H9 (cell line): Measurements from ENCODE around the gene SEC61B. TPM values are rescaled to one million over a fixed set of nuclear protein-coding genes. Genes with fewer than 3 reads are reported as not detected.

Source experiments
- DNase-seq: peaks from one replicate; pipeline ENCODE4 v3.0.0-alpha.2; 2017
- H2AFZ ChIP-seq: one replicate; pipeline ENCODE4 v1.6.1; 2013; ENCODE audit warnings: mild to moderate bottlenecking, low read length, control low read depth, moderate library complexity
- H2AK5ac ChIP-seq: 2 replicates; pipeline ENCODE4 v1.6.1; 2013; ENCODE audit warnings: low read length, control low read depth, mixed read lengths; ENCODE audit not compliant: insufficient read length
- H2BK120ac ChIP-seq: one replicate; pipeline ENCODE4 v1.6.1; 2013; ENCODE audit warnings: low read depth, mild to moderate bottlenecking, low read length, control low read depth, inconsistent platforms; ENCODE audit not compliant: poor library complexity, severe bottlenecking
- H2BK12ac ChIP-seq: 2 replicates; pipeline ENCODE4 v1.6.1; 2013; ENCODE audit warnings: low read length, control low read depth, mixed read lengths, low read depth; ENCODE audit not compliant: insufficient read length
- H2BK15ac ChIP-seq: 2 replicates; pipeline ENCODE4 v1.6.1; 2013; ENCODE audit warnings: low read depth, low read length, control low read depth
- H2BK20ac ChIP-seq: one replicate; pipeline ENCODE4 v1.6.1; 2013; ENCODE audit warnings: low read depth, mild to moderate bottlenecking, low read length, control low read depth, inconsistent platforms; ENCODE audit not compliant: poor library complexity, severe bottlenecking
- H2BK5ac ChIP-seq: 2 replicates; pipeline ENCODE4 v1.6.1; 2013; ENCODE audit warnings: low read length, control low read depth, mixed read lengths; ENCODE audit not compliant: insufficient read length
- H3K14ac ChIP-seq: 2 replicates; pipeline ENCODE4 v1.6.1; 2013; ENCODE audit warnings: low read length, control low read depth; ENCODE audit not compliant: insufficient read depth
- H3K18ac ChIP-seq: 2 replicates; pipeline ENCODE4 v1.6.1; 2013; ENCODE audit warnings: low read depth, mild to moderate bottlenecking, mixed read lengths, low read length, control low read depth; ENCODE audit not compliant: insufficient read length
- H3K23ac ChIP-seq: 2 replicates; pipeline ENCODE4 v1.6.1; 2013; ENCODE audit warnings: low read length, control low read depth, mixed read lengths, low read depth; ENCODE audit not compliant: insufficient read length
- H3K23me2 ChIP-seq: 2 replicates; pipeline ENCODE4 v1.6.1; 2013; ENCODE audit warnings: low read depth, mild to moderate bottlenecking, mixed read lengths, low read length, control low read depth; ENCODE audit not compliant: insufficient read length, poor library complexity, severe bottlenecking
- H3K27ac ChIP-seq: 2 replicates; pipeline ENCODE4 v1.5.1; 2013; ENCODE audit warnings: low read length, control low read depth, mixed read lengths, low read depth; ENCODE audit not compliant: insufficient read length
- H3K27me3 ChIP-seq: 2 replicates; pipeline ENCODE4 v1.6.1; 2013; ENCODE audit warnings: low read length, control low read depth, inconsistent platforms; ENCODE audit not compliant: insufficient read depth
- H3K4ac ChIP-seq: 2 replicates; pipeline ENCODE4 v1.6.1; 2013; ENCODE audit warnings: low read depth, mild to moderate bottlenecking, control low read depth, inconsistent platforms, low read length, moderate library complexity
- H3K4me1 ChIP-seq: 2 replicates; pipeline ENCODE4 v1.6.1; 2013; ENCODE audit warnings: low read length, control low read depth, inconsistent platforms; ENCODE audit not compliant: insufficient read depth
- H3K4me2 ChIP-seq: 2 replicates; pipeline ENCODE4 v1.6.1; 2013; ENCODE audit warnings: low read length, control low read depth, mixed read lengths; ENCODE audit not compliant: insufficient read length, insufficient read depth
- H3K56ac ChIP-seq: 2 replicates; pipeline ENCODE4 v1.6.1; 2013; ENCODE audit warnings: low read depth, mild to moderate bottlenecking, mixed read lengths, low read length, control low read depth; ENCODE audit not compliant: insufficient read length
- H3K79me1 ChIP-seq: 2 replicates; pipeline ENCODE4 v1.6.1; 2013; ENCODE audit warnings: low read depth, mild to moderate bottlenecking, moderate library complexity, low read length, control low read depth, inconsistent platforms; ENCODE audit not compliant: insufficient read depth, poor library complexity, severe bottlenecking
- H3K79me2 ChIP-seq: 2 replicates; pipeline ENCODE4 v1.6.1; 2013; ENCODE audit warnings: low read length, control low read depth, inconsistent platforms; ENCODE audit not compliant: insufficient read depth
- H3K9ac ChIP-seq: 2 replicates; pipeline ENCODE4 v1.6.1; 2013; ENCODE audit warnings: low read length, control low read depth, mixed read lengths; ENCODE audit not compliant: insufficient read length; ENCODE audit errors: extremely low read depth
- H3K9me3 ChIP-seq: one replicate; pipeline ENCODE4 v1.6.1; 2013; ENCODE audit warnings: low read depth, low read length, inconsistent platforms; ENCODE audit not compliant: control insufficient read depth
- H3T11ph ChIP-seq: one replicate; pipeline ENCODE4 v1.6.1; 2013; ENCODE audit warnings: mild to moderate bottlenecking, low read length, control low read depth, inconsistent platforms
- H4K20me1 ChIP-seq: one replicate; pipeline ENCODE4 v1.6.1; 2013; ENCODE audit not compliant: control insufficient read depth, insufficient read length, insufficient read depth
- H4K5ac ChIP-seq: 2 replicates; pipeline ENCODE4 v1.6.1; 2013; ENCODE audit warnings: low read depth, mild to moderate bottlenecking, mixed read lengths, low read length, control low read depth; ENCODE audit not compliant: insufficient read length
- H4K8ac ChIP-seq: replicated peaks from 2 replicates; pipeline ENCODE4 v1.6.1; 2013; ENCODE audit warnings: low read length, control low read depth, mixed read lengths, low read depth; ENCODE audit not compliant: insufficient read length
- H4K91ac ChIP-seq: 2 replicates; pipeline ENCODE4 v1.6.1; 2013; ENCODE audit warnings: low read depth, mild to moderate bottlenecking, moderate library complexity, mixed read lengths, low read length, control low read depth; ENCODE audit not compliant: insufficient read length
- H3K27ac Mint-ChIP-seq, 3 experiments: 2 replicates in 2 of 3; 3 replicates in 1 of 3; pipeline ENCODE4 v1.8.0; 2020 to 2021; ENCODE audit warnings: mixed read lengths in 3 of 3, mild to moderate bottlenecking in 1 of 3, moderate library complexity in 1 of 3
- H3K27me3 Mint-ChIP-seq: 2 replicates; pipeline ENCODE4 v1.8.0; 2021; ENCODE audit warnings: low read depth, mild to moderate bottlenecking, moderate library complexity, mixed read lengths
- H3K36me3 Mint-ChIP-seq, 3 experiments: 2 replicates in 2 of 3; 3 replicates in 1 of 3; pipeline ENCODE4 v1.8.0; 2020 to 2021; ENCODE audit warnings: low read depth in 3 of 3, mixed read lengths in 3 of 3; ENCODE audit not compliant: insufficient read depth in 1 of 3
- H3K4me1 Mint-ChIP-seq, 2 experiments: 2 replicates each; pipeline ENCODE4 v1.8.0; 2020; ENCODE audit warnings: mixed read lengths in 2 of 2
- H3K4me3 Mint-ChIP-seq, 2 experiments: 2 replicates in 1 of 2; 3 replicates in 1 of 2; pipeline ENCODE4 v1.8.0; 2020 to 2021; ENCODE audit warnings: mild to moderate bottlenecking in 2 of 2, mixed read lengths in 2 of 2, moderate library complexity in 1 of 2
- H3K9me3 Mint-ChIP-seq, 2 experiments: 2 replicates in 1 of 2; 3 replicates in 1 of 2; pipeline ENCODE4 v1.8.0; 2020; ENCODE audit warnings: mild to moderate bottlenecking in 2 of 2, mixed read lengths in 2 of 2, moderate library complexity in 1 of 2
- WGBS: extraction: QIAGEN DNeasy Blood & Tissue Kit; methylation state at CpG from one replicate; pipeline ENCODE4 v1.1.7; 2013; ENCODE audit warnings: missing lambda C conversion rate, low lambda C conversion rate, mixed read lengths; ENCODE audit not compliant: insufficient read length; ENCODE audit errors: extremely low coverage; 5-methylcytosine and 5-hydroxymethylcytosine counted together
- total RNA-seq: library from RNA; stranded (reverse); gene quantifications from 2 replicates; pipeline ENCODE4 v1.2.1, GENCODE V29; 2021
- TF ChIP-seq, protein P1 (sequence below): fragments of 200-600 bp; sonication (generic); conservative IDR thresholded peaks from 3 replicates; pipeline ENCODE4 v1.8.0; 2021; ENCODE audit warnings: antibody characterized with exemption, mild to moderate bottlenecking

The SEC61B gene
- total RNA-seq, 1 experiment from 2014 or later = 142 TPM

- H4K91ac ChIP-seq = no peak overlapping the region
- H2BK15ac ChIP-seq = no peak overlapping the region
- H3K9ac ChIP-seq = no peak overlapping the region
- H2BK120ac ChIP-seq = no peak overlapping the region
- H3K4me2 ChIP-seq = no peak overlapping the region
- Mint-ChIP-seq H3K4me3 (no peak overlapping the region), H3K27ac (no peak overlapping the region; a peak in 1 of 7 replicates), H3K4me1 (peaks cover 5 to 9% of the 10 kb centered on the region in 2 experiments), H3K27me3 (no peaks in the 10 kb centered on the region; the same call in 1 of the 2 replicates), H3K36me3 (no peaks in the 10 kb centered on the region), H3K9me3 (no peaks in the 10 kb centered on the region)
- TF ChIP-seq, protein P1, sequence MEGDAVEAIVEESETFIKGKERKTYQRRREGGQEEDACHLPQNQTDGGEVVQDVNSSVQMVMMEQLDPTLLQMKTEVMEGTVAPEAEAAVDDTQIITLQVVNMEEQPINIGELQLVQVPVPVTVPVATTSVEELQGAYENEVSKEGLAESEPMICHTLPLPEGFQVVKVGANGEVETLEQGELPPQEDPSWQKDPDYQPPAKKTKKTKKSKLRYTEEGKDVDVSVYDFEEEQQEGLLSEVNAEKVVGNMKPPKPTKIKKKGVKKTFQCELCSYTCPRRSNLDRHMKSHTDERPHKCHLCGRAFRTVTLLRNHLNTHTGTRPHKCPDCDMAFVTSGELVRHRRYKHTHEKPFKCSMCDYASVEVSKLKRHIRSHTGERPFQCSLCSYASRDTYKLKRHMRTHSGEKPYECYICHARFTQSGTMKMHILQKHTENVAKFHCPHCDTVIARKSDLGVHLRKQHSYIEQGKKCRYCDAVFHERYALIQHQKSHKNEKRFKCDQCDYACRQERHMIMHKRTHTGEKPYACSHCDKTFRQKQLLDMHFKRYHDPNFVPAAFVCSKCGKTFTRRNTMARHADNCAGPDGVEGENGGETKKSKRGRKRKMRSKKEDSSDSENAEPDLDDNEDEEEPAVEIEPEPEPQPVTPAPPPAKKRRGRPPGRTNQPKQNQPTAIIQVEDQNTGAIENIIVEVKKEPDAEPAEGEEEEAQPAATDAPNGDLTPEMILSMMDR = no peak
- no peak overlapping the region for H3K4ac ChIP-seq
- DNase-seq = no peak
- H3K79me1 ChIP-seq = no peaks in the 10 kb centered on the region
- no peaks in the 10 kb centered on the region for H4K20me1 ChIP-seq
- H3K27me3 ChIP-seq = no peaks in the 10 kb centered on the region
- H3K23ac ChIP-seq = no peak overlapping the region
- WGBS = 100% methylated on average over 2 of the region's 3 CpGs
- no peaks in the 10 kb centered on the region for H3K4me1 ChIP-seq
- no peak overlapping the region for H2BK12ac ChIP-seq
- H2AK5ac ChIP-seq = no peak overlapping the region
- H3K56ac ChIP-seq = no peak overlapping the region
- H3K14ac ChIP-seq = no peak overlapping the region
- H2BK5ac ChIP-seq = no peak overlapping the region
- H4K5ac ChIP-seq = no peak overlapping the region
- no peak overlapping the region for H2AFZ ChIP-seq
- no peaks in the 10 kb centered on the region for H3K9me3 ChIP-seq
- no peak overlapping the region for H3K27ac ChIP-seq
- H3T11ph ChIP-seq = no peak overlapping the region
- H3K23me2 ChIP-seq = no peaks in the 10 kb centered on the region
- H3K18ac ChIP-seq = no peak overlapping the region
- no peak overlapping the region for H4K8ac ChIP-seq
- H2BK20ac ChIP-seq = no peak overlapping the region
- H3K79me2 ChIP-seq = no peaks in the 10 kb centered on the region
Measured at GRCh38 chr9:99269416-99269815, 47.3 kb downstream of the SEC61B start.
